ENCODE data around the gene EOLA1.
"Not testable (repeated sequence)": the region's sequence is repeated elsewhere in the genome, so short reads cannot be mapped to it uniquely, and the experiment has no call there.

Gene EOLA1

DNA sequence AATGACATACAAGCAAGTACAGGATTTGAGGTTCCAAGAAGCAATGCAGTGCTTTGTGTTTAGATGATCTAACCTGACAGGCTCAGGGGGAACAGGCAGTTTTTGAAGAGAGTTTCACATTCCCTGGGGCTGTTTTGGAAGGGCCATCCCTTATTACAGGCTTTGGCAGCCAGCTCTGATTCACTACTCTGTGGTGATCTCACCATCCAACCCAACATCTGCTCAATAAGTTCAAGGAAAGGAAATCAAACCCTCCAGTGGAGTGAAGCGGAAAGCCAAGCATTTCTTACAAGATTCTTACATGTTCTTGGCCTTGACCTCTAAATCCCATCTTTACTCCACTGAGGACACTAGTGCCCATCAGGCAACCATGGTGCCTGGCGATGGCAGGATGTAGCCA is 43.2 kb upstream of the EOLA1 start:
- TF ChIP-seq, protein P1, sequence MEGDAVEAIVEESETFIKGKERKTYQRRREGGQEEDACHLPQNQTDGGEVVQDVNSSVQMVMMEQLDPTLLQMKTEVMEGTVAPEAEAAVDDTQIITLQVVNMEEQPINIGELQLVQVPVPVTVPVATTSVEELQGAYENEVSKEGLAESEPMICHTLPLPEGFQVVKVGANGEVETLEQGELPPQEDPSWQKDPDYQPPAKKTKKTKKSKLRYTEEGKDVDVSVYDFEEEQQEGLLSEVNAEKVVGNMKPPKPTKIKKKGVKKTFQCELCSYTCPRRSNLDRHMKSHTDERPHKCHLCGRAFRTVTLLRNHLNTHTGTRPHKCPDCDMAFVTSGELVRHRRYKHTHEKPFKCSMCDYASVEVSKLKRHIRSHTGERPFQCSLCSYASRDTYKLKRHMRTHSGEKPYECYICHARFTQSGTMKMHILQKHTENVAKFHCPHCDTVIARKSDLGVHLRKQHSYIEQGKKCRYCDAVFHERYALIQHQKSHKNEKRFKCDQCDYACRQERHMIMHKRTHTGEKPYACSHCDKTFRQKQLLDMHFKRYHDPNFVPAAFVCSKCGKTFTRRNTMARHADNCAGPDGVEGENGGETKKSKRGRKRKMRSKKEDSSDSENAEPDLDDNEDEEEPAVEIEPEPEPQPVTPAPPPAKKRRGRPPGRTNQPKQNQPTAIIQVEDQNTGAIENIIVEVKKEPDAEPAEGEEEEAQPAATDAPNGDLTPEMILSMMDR (conservative IDR thresholded peaks at IDR 0.05; ENCODE audit: low read depth, low read length): no peak

DNA sequence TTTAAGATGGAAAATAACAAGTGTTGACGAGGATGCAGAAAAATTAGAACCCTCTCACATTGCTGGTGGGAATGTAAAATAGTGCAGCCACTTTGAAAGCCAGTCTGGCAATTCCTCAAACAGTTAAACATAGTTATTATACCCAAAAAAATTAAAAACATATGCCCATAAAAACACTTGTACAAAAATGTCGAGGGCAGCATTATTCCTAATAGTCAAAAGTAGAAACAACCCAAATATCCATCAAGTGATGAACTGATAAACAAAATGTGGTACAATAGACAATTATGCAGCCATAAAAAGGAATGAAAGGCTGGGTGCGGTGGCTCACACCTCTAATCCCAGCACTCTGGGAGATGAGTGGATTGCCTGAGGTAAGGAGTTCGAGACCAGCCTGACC is 42.0 kb upstream of the EOLA1 start:
- TF ChIP-seq, protein P1 (conservative IDR thresholded peaks at IDR 0.05; ENCODE audit: low read depth, low read length): no peak
- no peak for DNase-seq (ENCODE audit: low read depth)
- H3K4me3 ChIP-seq (ENCODE audit: low read depth, low read length): no peak overlapping the region

More for the DNA sequence above, 43.2 kb upstream of the EOLA1 start:
- no peak overlapping the region for H3K4me3 ChIP-seq (ENCODE audit: low read depth, low read length)
- peak; percentile 43 for DNase-seq (ENCODE audit: low read depth)

DNA sequence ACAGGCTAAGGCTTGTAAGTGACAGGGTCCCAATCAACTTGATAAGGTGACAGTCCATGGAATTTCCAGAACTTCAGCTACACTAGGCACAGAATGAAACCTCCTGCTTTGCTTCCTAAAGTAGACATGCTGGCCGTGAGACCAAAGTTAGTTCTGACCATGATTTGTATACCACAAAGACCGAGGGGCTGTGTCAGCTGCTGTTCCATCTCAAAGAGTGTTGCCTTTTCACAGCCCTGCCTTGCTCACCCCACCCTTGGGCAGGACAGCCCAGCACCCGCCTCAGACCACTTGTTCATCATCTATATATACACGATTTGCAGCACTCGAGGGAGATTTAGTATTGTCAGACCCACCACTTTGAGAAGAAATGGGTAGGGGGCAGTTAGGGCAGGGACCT is 41.0 kb upstream of the EOLA1 start:
- DNase-seq (ENCODE audit: low read depth): no peak
- TF ChIP-seq, protein P1 (conservative IDR thresholded peaks at IDR 0.05; ENCODE audit: low read depth, low read length): no peak
- H3K4me3 ChIP-seq (ENCODE audit: low read depth, low read length): no peak overlapping the region

DNA sequence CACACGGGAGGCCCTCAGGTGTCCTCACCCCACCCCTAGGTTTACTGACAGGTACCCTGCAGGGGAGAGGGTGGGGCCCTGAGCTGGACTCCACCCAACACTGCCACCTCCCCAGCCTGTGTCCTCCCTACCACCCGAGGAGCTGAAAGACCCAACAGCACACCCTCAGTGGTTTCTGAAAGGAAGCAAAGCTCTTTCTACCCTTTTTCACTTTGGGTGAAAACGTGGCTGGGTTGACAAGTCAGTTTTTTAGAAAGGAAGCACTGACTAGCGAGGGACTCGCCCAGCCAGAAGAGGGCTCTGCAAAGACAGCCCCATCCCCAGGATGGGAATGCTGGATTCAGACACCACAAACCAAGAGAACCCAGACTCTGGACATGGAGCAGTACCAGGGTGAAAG is 37.9 kb upstream of the EOLA1 start:
- H3K4me3 ChIP-seq (ENCODE audit: low read depth, low read length); DNase-seq (ENCODE audit: low read depth): not testable (repeated sequence)

- H3K4me3 ChIP-seq (ENCODE audit: low read depth, low read length): peak overlapping the region; percentile 17
- peak; percentile 76 for DNase-seq (ENCODE audit: low read depth)
Observed at GRCh38 chrX:149503446-149503845, 37.4 kb upstream of the EOLA1 start.

DNA sequence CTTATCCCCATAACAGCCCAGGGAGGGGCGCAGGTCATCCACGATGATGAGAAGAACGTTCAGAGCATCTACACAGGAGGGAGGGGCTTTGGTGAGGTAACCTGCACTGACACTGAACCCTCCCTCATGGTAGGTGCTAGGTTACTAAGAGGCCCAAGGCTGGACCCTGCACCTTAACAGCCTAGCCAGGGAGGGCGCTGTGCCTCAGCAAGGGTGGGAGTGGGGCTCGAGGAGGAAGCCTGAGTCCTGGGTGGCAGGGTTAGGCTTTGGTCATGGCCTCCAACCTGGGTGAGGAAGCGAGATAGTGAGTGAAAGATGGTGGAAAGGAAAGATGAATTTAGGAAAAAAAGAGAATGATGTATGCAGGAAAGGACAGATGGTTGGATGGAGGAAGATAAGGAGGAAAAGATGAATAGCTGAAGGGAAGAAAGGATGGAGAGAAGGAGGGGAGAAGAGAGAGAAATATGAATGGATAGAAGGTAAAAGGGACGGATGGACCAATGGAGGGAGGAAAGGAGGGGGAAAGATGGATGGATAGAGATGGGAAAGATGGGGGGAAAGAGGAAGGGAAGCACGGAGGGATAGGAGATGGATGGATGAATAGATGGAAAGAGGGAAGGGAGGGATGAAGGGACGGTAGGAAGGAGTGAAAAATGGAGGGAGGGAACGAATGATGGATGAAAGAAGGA is 36.4 kb upstream of the EOLA1 start:
- H3K4me3 ChIP-seq (ENCODE audit: low read depth, low read length): peak overlapping the region; percentile 72
- DNase-seq (ENCODE audit: low read depth): no peak
- TF ChIP-seq, protein P1 (conservative IDR thresholded peaks at IDR 0.05; ENCODE audit: low read depth, low read length): peak; percentile 41

DNA sequence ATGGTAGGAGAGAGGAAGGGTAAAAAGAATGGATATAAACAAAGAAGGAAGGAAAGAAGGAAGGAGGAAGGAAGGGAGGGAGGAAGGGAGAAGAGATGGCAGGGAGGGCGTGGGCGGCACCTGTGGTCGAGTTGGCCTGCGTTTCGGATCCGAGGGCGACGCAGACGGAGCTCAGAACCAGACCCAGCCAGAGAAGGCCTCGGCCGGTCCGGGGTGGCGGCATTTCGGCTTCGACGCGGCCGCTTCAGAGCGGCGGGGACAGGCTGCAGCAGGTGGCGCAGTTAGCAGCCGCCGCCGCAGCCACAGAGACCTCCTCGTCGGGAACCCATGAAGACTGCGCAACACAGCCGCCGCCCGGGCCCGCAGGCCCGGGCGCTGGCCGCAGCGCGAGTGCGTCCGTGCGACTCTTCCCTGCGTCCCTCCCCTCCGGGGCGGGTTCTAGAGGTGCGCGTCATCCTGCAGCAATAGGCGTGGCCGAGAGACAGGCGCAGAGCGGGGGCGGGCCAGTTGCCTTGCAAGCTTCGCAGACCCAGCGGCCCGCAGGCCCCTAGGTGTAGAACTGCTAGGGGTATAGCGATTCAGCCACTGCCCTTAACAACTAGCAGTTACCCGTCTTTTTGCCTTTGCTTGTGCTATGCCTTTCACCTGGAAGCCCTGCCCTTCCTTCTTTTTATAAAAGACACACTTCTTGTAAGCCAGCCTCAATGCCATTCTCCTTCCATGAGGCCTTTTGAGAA is 35.7 kb upstream of the EOLA1 start, which contains the start of gene IDS:
TSS of gene IDS (minus strand) at position 392 of the 737 bp plus-strand sequence. CDS start at position 223, 169 bp downstream.
- TF ChIP-seq, protein P1 (conservative IDR thresholded peaks at IDR 0.05; ENCODE audit: low read depth, low read length): no peak
- peak within 1 kb of the TSS; percentile 72 for H3K4me3 ChIP-seq (ENCODE audit: low read depth, low read length)
- peak; percentile 86 for DNase-seq (ENCODE audit: low read depth)

DNA sequence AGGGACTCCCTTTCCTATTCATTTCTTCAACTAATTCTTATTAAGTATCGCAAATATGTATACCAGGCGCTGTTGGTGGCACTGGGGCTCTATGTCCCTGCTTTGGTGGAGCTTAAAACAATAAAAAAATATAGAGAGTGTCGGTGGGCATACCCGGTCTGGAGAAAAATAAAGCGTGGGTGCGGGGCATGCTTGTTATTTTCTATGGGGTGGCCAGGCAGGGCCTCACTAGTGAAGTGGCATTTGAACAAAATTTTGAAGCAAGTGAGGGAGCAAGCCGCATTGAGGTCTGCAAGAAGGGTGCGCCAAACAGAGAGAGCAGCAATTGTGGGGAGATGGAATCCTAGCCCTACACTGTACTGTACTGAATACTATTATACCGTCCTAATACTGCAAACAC is 35.1 kb upstream of the EOLA1 start:
- H3K4me3 ChIP-seq (ENCODE audit: low read depth, low read length): no peak overlapping the region
- TF ChIP-seq, protein P1 (conservative IDR thresholded peaks at IDR 0.05; ENCODE audit: low read depth, low read length): no peak
- DNase-seq (ENCODE audit: low read depth): no peak

Data from choroid plexus epithelial cell (primary cell).